Measurements from ENCODE around the gene MYO3B.

DNA sequence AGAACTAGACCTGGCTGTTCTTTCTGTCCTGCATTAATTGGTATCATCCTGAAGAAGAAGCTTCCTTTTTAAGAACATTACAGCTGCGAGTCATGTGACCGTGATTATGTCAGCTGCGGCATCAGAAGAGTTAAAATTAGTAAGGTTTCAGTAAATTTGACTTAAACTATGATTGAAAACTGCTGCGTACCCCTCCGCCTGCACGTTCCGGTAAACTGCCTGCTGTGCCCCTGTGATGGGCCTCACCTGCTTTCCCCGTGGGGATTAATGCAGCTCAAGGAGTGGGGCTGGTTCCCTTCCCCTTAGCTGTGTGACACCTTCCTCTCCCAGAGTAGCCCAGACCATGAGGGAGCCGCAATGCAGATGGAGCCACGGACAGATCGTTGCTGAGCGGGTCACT is 36.1 kb upstream of the MYO3B start:
- TF ChIP-seq EZH2phosphoT487 (IDR thresholded peaks at IDR 0.05; ENCODE audit: borderline replicate concordance, low read depth, low read length) (no peak), CTCF (conservative IDR thresholded peaks at IDR 0.05; ENCODE audit: low read length) (no peak)
